OCI-LY3 (cell line): ENCODE measurements around the gene MGP.

Experiments
- EZH2phosphoT487 ChIP-seq: fragments of 200-600 bp; shearing (Covaris generic); IDR thresholded peaks from 2 replicates; pipeline ENCODE4 v1.6.1; 2018; ENCODE audit warnings: antibody characterized with exemption, mixed run types, low read depth
- TF ChIP-seq, protein P1 (sequence below): fragments of 200-600, 300-600 bp; sonication (generic); IDR thresholded peaks from 2 replicates; pipeline ENCODE4 v1.5.1; 2014; ENCODE audit warnings: antibody characterized with exemption, low read length, low read depth

GRCh38 chr12:14919455-14919854 lies 33.8 kb upstream of the MGP start:
- TF ChIP-seq, protein P1, sequence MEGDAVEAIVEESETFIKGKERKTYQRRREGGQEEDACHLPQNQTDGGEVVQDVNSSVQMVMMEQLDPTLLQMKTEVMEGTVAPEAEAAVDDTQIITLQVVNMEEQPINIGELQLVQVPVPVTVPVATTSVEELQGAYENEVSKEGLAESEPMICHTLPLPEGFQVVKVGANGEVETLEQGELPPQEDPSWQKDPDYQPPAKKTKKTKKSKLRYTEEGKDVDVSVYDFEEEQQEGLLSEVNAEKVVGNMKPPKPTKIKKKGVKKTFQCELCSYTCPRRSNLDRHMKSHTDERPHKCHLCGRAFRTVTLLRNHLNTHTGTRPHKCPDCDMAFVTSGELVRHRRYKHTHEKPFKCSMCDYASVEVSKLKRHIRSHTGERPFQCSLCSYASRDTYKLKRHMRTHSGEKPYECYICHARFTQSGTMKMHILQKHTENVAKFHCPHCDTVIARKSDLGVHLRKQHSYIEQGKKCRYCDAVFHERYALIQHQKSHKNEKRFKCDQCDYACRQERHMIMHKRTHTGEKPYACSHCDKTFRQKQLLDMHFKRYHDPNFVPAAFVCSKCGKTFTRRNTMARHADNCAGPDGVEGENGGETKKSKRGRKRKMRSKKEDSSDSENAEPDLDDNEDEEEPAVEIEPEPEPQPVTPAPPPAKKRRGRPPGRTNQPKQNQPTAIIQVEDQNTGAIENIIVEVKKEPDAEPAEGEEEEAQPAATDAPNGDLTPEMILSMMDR: no peak
- no peak for TF ChIP-seq EZH2phosphoT487
